Measurements from ENCODE around the gene PDE6D.

PDE6D gene

GRCh38 chr2:231685349-231686191, 95.5 kb downstream of the PDE6D start:
- FAIRE-seq, result no peak
- DNase-seq (ENCODE audit: insufficient read length, low spot score), result no peak

- DNase-seq (ENCODE audit: insufficient read length, low spot score), result no peak
- no peak for FAIRE-seq
Observed at GRCh38 chr2:231684314-231685223, 96.5 kb downstream of the PDE6D start.

- FAIRE-seq (no peak), DNase-seq (ENCODE audit: insufficient read length, low spot score) (no peak)
Observed at GRCh38 chr2:231683292-231684235, 97.5 kb downstream of the PDE6D start.

- DNase-seq (ENCODE audit: insufficient read length, low spot score) (no peak), FAIRE-seq (no peak)
Observed at GRCh38 chr2:231682603-231683291, 98.3 kb downstream of the PDE6D start.

All from GM19239 (cell line).